ENCODE results near the gene LILRB1.

DNA sequence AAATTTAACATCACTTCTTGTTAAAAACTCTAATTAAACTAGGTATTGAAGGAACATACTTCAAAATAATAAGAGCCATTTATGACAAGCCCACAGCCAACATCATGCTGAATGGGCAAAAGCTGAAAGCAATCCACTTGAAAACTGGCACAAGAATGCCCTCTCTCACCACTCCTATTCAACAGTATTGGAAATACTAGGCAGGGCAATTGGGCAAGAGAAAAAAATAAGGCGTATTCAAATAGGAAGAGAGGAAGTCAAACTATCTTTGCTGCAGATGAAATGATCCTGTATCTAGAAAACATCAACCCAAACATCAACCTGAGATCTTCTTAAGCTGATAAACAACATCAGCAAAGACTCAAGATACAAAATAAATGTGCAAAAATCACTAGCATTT, 15.6 kb upstream of the LILRB1 start:
- TF ChIP-seq CTCF (IDR thresholded peaks at IDR 0.05) (no peak), POLR2A (IDR thresholded peaks at IDR 0.05) (no peak)

Data from lower leg skin (tissue), 3 donors.